ENCODE results near the gene AGPAT4.

- TF ChIP-seq, protein P1, sequence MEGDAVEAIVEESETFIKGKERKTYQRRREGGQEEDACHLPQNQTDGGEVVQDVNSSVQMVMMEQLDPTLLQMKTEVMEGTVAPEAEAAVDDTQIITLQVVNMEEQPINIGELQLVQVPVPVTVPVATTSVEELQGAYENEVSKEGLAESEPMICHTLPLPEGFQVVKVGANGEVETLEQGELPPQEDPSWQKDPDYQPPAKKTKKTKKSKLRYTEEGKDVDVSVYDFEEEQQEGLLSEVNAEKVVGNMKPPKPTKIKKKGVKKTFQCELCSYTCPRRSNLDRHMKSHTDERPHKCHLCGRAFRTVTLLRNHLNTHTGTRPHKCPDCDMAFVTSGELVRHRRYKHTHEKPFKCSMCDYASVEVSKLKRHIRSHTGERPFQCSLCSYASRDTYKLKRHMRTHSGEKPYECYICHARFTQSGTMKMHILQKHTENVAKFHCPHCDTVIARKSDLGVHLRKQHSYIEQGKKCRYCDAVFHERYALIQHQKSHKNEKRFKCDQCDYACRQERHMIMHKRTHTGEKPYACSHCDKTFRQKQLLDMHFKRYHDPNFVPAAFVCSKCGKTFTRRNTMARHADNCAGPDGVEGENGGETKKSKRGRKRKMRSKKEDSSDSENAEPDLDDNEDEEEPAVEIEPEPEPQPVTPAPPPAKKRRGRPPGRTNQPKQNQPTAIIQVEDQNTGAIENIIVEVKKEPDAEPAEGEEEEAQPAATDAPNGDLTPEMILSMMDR (IDR thresholded peaks at IDR 0.05; ENCODE audit: extremely low read depth in 1 of 2, insufficient read depth in 1 of 2, low read depth in 1 of 2, low read length in 2 of 2) = no peak
- TF ChIP-seq GATA2 (IDR thresholded peaks at IDR 0.05; ENCODE audit: insufficient read depth, insufficient read length, low read depth, low read length) (no peak), EZH2 (IDR thresholded peaks at IDR 0.05; ENCODE audit: borderline replicate concordance, low read depth, low read length, severe bottlenecking) (no peak), POLR2A (IDR thresholded peaks at IDR 0.05; ENCODE audit: low read depth, low read length) (no peak), MYC (IDR thresholded peaks at IDR 0.05; ENCODE audit: low read depth, low read length) (no peak), POLR2AphosphoS5 (IDR thresholded peaks at IDR 0.05; ENCODE audit: insufficient read depth, low read depth, low read length) (no peak), FOS (IDR thresholded peaks at IDR 0.05; ENCODE audit: borderline replicate concordance, insufficient read depth, low read length) (no peak), JUN (IDR thresholded peaks at IDR 0.05; ENCODE audit: borderline replicate concordance, insufficient read depth, insufficient read length, low read depth) (no peak)
- TF ChIP-seq, protein P2, sequence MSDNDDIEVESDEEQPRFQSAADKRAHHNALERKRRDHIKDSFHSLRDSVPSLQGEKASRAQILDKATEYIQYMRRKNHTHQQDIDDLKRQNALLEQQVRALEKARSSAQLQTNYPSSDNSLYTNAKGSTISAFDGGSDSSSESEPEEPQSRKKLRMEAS (IDR thresholded peaks at IDR 0.05; ENCODE audit: insufficient read depth, insufficient read length) = no peak
These were observed 22.5 kb downstream of the AGPAT4 start for GRCh38 chr6:161251345-161251744.
